ENCODE measurements around the gene ARHGEF18.

Gene ARHGEF18

DNA sequence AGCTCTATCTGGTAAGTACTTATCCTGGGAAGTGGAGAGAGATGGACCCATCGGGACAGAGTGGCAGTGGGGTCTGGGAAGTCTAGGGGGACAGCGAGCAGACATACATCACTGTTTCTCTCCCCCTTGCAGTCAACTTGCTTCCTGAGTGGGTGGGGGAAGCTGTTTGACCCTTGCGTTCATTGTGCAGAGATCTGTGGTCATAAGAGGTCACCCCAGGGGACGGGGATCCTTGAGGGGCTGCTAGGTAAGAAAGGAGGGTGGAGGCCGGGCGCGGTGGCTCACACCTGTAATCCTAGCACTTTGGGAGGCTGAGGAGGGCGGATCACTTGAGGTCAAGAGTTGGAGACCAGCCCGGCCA, 474 bp downstream of the ARHGEF18 start:
- no peak for DNase-seq

DNA sequence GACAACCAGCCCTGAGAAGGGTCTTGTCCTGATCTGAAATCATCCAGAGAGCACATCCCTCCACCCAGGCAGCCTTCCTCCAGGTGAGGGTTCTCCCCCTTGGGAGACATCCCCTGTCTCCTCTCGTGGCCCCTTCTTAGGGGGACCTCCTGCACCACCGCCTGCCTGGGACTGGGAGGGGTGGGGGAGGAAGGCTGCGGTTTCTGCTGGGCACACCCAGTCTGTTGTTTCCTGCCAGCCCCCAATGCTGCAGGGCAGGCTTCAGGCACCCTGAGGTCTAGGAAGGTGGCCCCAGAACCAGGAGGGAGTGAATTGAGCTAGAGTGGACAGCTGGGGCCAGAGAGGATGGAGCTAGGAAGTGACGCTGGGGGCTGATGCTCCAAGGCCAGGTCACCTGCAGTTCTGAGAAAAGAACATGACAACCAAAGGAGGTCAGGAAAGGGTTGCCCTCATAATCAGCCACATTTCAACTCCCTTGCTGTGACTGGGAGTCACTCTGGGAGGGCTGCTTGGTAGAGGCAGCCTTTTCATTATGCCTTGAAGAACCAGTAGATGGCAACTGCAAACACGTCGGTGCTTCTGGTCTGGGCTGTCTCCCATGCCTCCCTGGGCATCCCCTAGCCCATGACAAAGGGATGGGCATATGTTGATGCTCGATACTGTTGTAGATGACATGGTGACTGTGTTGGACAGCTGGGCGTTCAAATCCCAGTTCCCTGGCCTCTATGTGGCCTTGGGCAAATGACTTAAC, 1.4 kb downstream of the ARHGEF18 start:
- no peak for DNase-seq

DNA sequence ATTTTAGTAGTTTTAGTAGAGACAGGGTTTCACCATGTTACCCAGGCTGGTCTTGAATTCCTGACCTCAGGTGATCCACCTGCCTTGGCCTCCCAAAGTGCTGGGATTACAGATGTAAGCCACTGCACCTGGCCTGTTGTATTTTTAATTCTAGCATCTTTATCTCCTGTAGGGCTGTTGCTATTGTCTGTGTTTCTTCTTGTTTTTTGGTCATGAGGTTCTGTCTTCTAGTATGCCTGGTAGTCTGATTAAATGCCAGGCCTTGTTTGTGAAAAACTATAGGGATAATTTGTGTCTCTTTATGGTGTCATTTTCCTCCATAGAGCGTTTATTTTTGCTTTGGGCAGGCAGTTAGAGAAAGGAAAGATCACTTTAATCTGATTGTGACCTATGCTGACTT, 3.1 kb downstream of the ARHGEF18 start:
- no peak for DNase-seq

DNA sequence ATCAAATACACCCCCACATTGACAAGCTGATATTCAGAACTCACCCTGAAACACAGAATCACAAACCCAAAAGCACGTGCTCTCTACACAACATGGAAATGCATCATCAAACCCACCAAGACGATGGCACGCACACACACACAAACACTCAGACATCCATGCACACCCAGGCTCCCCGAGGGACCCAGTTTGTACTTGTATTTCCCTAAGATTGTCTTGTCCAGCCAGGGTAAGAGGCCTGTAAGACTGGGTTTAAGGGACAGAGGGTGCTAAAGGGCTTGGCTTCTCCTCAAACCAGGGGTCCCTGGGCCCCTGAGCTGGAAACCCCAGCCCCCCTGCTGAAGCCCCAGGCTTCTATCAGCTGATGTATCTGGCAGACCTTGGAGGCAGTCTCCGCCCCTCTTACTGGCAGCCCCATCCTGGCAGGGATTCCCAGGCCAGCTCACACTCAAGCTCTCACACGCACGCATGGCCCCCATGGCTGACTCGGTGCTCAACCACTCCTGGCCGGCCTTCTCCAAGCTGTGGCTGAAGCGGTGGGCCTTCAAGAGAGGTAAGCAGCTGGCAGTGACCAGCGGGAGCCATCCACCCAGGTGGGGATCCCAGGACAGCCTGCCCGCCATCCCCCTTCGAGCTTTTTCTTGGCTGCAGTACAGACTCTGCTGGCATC, 6.5 kb downstream of the ARHGEF18 start:
- DNase-seq = no peak

DNA sequence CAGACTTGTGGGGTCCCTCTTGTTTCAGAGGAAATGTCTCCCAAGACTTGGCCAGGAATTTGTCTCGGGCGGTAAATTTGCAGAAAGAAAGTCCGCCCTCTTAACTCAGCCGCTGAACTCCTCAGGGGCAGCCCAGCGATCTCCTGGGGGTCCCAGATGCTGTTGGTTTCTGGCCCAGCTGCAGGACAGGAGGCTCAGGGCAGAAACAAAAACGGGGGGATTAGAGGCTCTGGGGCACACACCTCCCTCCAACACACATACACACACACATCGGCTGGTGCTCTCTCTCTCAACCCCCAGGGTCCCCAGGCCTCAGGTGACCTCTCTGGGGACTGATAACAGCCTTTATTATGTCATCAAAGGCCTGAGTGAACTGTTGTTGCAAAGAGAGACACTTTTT, 7.1 kb downstream of the ARHGEF18 start:
- DNase-seq = no peak

DNA sequence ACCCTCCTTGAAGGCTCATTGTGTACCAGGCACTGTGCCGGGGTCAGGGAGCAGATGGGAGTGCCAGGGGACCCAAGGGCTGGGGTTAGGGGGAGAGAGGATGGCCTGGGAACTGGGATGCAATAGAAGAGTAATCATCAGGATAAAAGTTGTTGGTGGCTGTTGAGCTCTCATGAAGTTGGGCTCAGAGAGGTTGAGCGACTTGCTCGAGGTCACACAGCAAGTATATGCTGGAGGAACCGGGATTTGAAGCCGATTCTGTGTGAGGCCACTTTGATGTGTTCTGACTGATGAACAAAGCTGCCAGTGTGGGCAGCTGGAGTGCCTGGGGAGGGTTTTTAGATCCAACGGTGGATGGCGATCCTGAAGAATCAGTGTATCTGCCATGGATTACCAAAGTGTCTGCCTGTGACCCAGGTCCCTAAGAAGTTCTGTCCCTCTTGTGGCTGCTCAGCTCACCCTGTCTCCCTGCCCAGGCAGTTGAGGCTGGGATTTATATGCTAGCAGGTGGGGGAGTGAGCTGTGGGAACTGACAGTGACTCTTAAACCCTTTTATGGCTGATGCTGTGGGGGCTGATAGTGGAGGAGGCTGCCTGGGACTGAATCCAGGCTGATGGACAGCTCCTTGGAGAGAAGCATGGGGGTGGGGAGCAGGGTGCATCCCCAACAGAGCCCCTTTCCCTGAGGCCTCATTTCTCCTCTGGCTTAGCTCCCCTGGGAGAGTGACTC, 8.3 kb downstream of the ARHGEF18 start:
- no peak for DNase-seq

DNA sequence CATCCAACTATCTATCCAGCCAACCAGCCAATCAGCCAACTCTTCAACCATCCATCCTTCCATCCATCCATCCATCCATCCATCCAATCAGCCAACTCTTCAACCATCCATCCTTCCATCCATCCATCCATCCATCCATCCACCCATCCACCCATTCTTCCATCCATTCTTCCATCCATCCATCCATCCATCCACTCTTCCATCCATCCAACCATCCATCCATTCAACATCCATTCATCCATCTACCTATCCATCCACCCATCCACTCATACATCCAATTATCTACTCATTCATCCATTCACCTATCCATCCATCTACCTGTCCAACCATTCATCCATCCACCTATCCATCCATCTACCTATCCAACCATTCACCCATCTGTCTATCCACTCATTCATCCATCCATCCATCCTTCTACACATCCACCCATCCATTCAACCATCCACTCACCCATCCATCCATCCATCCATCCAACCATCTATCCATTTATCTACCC, 9.4 kb downstream of the ARHGEF18 start:
- DNase-seq = no peak

DNA sequence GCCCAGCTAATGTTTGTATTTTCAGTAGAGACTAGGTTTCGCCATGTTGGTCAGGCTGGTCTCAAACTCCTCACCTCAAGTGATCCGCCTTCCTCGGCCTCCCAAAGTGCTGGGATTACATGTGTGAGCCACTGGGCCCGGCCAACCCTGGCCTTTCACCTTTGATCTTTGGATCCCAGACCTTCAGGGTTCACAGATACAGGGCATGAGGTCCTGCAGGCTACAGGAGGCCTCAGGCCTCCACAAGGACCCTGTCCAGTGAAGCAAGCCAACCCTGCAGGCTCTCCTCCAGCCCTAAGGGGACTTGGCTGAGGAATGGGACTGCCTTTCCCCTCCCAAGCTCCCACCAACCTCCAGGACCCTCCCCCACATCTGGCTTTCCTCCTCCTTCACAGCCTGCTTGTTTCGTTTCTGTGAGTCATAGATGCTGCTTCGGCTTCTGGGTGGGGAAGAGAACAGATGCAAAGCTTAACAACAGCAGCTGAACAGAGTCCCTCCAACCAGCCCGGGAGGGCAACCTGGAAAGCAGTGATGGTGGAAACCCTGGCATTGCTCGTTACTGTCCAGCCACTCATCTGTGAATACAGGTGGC, 11.8 kb downstream of the ARHGEF18 start:
- DNase-seq = no peak

DNA sequence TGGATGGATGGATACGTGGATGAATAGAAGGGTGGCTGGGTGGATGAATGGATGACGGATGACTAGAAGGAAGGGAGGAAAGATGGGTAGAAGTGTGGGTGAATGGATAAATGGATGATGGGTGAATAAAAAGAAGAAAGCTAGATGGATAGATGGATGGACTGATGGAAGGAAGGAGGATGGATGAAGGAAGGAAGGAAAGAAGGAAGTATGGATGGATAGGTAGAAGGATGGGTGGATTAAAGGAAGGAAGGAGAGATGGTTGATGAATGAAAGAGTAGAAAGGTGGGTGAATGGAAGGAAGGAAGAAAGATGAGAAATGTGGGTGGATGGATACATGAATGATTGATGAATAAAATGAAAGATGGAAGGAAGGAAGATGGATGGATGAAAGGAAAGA, 14.5 kb downstream of the ARHGEF18 start:
- no peak for DNase-seq

DNA sequence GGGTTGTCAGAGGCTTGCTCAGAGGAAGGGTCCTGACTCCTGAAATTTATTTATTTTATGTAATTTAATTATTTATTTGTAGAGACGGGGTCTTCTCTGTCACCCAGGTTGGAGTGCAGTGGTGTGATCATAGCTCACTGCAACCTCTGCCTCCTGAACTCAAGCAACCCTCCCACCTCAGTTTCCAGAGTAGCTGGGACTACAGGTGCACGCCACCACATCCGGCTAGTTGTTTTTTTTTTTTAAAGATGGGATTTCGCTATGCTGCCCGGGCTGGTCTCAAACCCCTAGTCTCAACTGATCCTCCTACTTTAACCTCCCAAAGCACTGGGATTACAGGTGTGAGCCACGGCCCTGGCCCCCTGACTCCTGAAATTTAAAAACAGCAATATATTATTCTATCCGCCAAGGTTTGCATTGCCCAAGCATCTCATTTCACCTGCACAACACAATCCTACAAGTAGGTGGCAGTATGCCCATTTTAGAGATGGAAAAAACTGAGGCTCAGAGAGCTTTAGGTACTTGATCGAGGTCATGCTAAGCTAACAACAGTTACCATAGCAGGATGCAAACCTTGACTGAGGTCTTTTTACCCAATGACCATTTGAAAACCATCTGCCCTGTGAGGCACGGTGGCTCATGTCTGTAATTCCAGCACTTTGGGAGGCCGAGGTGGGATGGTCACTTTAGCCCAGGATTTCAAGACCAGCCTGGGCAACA, 18.1 kb downstream of the ARHGEF18 start:
- peak; percentile 53 for DNase-seq

DNA sequence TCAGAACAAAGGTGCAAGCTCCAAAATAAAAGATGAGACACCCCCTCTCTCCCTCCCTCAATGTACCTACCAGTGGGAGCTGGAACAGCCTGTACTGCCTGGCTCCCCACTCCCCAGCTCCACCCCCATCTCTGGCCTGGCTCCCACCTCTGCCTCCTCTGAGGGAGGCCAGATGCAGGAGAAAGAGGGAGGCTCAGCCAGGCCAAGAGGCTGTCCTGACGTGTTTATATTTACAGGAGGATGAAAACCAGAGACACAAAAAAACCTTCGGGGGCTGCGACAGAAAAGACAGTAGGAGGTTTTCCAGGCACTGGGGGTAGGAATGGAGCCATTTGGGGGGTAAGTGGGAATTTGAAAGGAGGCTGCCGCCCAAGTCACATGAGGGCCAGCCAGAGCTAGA, 19.7 kb downstream of the ARHGEF18 start:
- no peak for DNase-seq

DNA sequence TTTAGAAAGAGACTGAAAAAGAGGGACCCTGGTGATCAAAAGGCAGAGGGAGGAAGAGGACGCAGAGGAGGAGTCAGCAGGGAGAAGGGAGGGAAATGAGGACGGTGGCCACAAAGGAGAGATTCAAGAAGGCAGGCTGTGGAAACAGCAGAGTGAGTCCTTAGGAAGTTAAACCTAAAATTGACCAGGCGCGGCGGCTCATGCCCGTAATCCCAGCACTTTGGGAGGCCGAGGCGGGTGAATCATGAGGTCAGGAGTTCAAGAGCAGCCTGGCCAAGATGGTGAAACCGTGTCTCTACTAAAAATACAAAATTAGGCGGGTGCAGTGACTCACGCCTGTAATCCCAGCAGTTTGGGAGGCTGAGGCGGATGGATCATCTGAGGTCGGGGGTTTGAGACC, 20.1 kb downstream of the ARHGEF18 start:
- peak; percentile 46 for DNase-seq

DNA sequence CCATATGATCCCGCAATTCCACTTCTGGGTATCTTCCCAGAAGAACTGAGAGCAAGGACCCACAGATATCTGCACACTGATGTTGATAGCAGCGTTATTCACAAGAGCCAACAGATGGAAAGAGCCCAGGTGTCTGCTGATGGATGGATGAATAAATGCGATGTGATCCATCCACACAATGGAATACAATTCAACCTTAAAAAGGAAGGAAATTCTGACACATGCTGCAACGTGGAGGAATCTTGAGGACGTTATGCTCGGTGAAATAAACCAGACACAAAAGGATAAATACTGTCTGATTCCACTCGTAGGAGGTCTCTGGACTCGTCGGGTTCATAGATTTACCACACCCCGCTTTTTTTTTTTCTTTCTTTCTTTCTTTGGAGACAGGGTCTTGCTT, 21.8 kb downstream of the ARHGEF18 start:
- no peak for DNase-seq

DNA sequence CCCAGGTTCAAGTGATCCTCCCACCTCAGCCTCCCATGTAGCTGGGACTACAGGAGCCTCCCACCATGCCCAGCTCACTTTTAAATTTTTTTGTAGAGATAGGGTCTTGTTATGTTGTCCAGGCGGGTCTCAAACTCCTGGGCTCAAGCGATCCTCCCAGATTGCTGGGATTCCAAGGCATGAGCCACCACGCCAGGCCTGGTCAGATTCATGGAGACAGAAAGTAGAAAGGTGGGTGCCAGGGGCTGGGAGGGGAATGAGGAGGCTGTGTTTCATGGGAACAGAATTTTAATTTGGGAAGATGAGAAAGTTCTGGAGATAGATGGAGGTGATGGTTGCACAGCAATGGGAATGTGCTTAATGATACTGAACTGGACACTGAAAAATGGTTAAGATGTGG, 22.3 kb downstream of the ARHGEF18 start:
- DNase-seq = no peak

DNA sequence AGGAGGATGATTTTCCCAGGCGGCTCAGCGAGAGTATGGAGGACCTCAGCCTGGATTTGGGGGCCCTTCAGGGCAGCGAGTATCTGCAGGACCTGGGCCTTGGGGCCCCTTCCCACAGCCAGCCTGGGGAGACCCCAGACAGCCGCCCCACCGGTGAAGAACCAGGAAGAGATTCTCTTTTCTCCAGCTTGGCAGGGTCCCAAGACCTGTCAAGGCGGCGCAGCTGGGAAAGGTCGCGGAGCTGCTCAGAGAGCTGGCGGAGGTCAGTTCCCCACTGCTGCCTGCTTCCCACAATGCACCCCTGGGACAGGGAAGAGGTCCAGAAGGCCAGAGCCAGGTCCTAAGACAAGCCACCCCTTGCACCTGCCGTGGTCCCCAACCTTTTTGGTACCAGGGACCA, 24.1 kb downstream of the ARHGEF18 start:
- no peak for DNase-seq

DNA sequence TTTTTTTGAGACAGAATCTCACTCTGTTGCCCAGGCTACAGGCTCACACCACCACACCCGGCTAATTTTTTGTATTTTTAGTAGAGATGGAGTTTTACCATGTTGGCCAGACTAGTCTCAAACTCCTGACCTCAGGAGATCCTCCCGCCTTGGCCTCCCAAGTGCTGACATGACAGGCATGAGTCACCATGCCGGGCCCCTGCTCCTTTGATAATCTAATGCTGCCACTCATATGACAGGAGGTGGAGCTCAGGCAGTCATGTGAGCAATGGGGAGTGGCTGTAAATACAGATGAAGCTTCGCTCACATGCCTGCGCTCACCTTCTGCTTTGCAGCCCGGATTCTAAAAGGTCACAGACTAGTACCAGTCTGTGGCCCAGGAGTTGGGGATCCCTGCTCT, 25.1 kb downstream of the ARHGEF18 start:
- no peak for DNase-seq

DNA sequence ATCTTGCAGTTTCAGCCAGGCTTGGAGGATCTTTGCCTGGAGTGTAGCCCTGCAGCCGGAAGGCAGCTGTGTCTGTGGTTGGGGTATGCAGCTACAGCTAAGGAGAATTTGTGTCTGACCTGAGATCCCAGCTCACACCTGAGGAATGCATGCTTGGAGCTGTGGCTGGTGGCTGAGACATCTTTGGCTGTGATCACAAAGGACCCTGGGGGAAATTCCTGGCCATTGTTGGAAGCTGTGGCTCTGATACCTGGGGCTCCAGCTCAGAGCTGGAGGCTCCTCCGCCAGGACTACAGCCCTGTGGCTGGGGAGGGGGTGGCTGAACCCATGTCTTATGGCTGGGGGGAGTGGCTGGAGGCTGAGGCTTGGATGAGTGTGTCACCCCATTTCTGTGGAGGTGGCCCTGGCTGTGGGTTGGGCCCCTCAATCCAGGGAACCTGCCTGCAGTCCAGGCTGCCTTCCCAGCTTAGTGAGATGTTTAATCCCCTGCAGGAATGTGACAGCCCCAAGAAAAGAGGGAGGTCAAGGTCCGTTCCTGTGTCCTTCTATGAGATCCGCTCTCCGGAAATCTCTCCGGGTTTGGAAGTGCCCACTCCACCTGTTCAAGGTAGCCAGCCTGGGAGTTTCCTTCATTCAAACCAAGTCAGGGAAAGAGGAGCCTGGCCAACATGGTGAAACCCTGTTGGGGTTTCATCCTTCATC, 27.6 kb downstream of the ARHGEF18 start:
- no peak for DNase-seq

DNA sequence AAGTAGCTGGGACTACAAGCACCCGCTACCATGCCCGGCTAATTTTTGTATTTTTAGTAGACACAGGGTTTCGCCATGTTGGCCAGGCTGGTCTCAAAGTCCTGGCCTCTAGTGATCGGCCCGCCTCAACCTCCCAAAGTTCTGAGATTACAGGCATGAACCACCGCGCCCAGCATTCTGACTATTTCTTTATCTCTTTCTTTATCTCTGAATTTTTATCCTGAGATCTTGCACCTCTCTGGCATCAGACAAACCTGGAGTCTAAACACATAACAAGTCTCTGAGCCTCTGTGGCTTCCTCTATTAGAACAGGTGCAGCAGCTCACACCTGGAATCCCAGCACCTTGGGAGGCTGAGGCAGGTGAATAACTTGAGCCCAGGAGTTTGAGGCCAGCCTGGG, 28.5 kb downstream of the ARHGEF18 start:
- no peak for DNase-seq

DNA sequence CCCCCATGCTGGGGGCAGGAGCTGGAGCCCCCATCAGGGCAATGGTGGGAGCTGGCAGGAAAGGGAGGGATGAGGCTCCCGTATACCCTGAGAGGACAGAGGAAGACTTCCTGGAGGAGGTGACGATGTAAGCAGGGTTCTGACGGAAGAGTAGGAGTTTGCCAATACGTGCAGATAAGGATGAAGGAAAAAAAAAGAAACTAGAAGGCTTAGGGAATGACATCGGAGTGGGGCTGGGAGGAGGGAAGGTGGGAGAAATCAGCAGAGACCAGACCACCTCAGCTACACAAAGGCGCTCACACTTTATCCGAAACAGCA, 32.3 kb downstream of the ARHGEF18 start:
- DNase-seq = no peak

DNA sequence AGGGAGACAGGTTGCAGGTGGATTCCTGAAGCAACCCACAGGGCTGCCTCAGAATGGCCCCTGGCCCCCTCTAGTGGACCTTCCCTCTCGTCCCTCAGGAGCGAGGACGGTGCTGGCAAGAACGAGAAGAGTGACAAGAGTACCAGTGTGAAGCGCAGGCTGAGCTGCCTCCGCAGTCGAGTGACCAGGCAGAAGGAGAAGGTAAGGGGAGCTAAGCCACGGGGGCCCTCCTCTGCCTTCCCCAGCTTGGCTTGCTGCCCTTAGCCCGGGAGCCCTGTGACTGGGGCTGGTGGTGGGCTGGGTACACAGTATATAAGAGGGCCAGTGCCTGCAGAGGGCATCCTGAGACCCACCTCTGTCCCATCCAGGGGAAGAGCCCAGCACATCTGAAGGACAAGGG, 34.0 kb downstream of the ARHGEF18 start:
- no peak for DNase-seq

DNA sequence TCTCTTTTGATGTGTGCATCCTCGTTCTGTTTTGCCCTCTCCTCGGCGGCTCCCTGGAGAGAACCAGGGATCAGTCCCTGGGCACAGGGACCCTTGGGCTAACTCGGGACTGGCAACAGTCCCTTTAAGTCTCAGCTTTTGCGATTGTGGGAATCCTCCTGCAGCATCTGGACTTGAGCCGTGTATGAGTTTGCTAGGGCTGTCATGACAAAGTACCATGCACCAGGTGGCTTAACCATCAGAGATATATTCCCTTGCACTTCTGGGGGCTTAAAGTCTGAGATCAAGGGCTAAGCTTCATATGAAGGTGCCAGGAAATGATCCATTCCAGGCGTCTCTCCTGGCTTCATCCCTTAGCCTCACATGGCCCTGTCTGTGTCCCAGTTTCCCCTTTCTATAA, 34.5 kb downstream of the ARHGEF18 start:
- no peak for DNase-seq

DNA sequence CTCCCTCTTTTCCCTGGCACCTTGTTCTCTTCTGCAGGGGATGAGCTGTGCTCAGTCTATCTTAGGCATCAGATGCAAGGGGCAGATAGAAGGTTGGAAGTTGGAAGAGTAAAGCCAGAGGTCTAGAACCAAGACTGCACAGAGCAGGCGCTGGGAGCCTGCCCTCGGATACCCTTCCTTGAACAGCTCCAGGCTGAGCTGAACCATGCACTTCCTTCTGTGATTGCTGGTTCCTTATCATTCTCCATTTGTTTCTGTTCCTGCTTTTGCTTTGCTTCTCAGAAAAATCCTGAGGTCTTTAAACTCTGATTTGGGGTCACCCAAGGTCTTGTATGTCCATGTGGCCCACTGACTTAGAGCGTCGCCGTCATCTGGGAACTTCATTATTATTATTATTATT, 36.3 kb downstream of the ARHGEF18 start:
- peak; percentile 52 for DNase-seq

DNA sequence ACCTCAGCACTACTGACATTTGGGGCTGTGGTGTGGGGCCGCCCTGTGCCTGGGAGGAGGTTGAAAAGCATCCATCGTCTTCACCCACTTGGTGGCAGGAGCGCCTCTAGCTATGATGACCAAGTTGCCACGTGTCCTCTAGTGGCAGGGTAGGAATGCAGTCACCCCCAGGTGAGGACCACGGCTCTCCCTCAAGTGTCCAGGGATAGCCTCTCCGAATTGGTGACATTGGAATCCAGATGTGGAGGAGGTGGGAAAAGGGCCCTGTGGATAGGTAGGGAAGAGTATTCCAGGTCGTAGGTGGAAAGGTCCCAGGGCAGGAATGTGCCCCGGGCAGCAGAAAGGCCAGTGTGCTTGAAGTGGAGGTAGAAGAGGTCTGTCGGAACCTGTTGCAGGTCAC, 37.6 kb downstream of the ARHGEF18 start:
- no peak for DNase-seq
